Mucosa of descending colon (tissue), 3 donors: ENCODE data around the gene MTR. TPM values are rescaled to one million over a fixed set of nuclear protein-coding genes. Genes with fewer than 3 reads are reported as not detected.

ENCODE experiments used
- ATAC-seq: fragments of 200-7000 bp; cut with Tn5 transposase; one replicate; pipeline ENCODE4 v1.9.1; 2020; ENCODE audit warnings: mild to moderate bottlenecking, moderate library complexity
- DNase-seq, 3 donors: peaks; one replicate each; pipeline ENCODE4 v3.0.0-alpha.2; 2020
- H3K36me3 ChIP-seq: fragments of 200-600 bp; one replicate; pipeline ENCODE4 v1.8.0; 2021; ENCODE audit warnings: low read depth, mild to moderate bottlenecking
- H3K4me1 ChIP-seq: fragments of 200-600 bp; one replicate; pipeline ENCODE4 v1.8.0; 2021; ENCODE audit warnings: low read depth, mild to moderate bottlenecking
- H3K4me3 ChIP-seq: fragments of 200-600 bp; one replicate; pipeline ENCODE4 v1.8.0; 2021; ENCODE audit warnings: mild to moderate bottlenecking
- H3K9me3 ChIP-seq: fragments of 200-600 bp; one replicate; pipeline ENCODE4 v1.8.0; 2021; ENCODE audit warnings: mild to moderate bottlenecking
- intact Hi-C, 2 donors: fragments of 100-400 bp; cut with DNase I in 1 of 2; cut with micrococcal nuclease in 1 of 2; formaldehyde crosslinking; loops; one replicate each; pipeline versions ENCODE4 v1.11.0 to v1.11.1; 2022; cut with DNase I, micrococcal nuclease
- total RNA-seq, 3 donors: library from RNA; stranded (reverse); fragmentation: NEBNext Ultra II Directional in 2 of 3; extraction: Animal tissue kit (Norgen Biotek cat#: 25700) in 2 of 3; gene quantifications; one replicate each; pipeline versions ENCODE4 v1.2.1 to v1.2.4, GENCODE V29; 2021 to 2023
- TF ChIP-seq, protein P1 (sequence below): fragments of 200-600 bp; IDR thresholded peaks from one replicate; pipeline ENCODE4 v1.8.0; 2022; ENCODE audit warnings: antibody characterized with exemption, mild to moderate bottlenecking
- donor health status: DM: no; HTN: no; CAD: no; lungs with moderate emphysema.
- donor health status: DM: no; HTN: no; CAD: no.
- donor health status: DM: no; HTN: yes; CAD: no.

MTR gene
- total RNA-seq, 3 donors from 2014 or later, result 21.7 to 41.1 (median 23.5) TPM

DNA sequence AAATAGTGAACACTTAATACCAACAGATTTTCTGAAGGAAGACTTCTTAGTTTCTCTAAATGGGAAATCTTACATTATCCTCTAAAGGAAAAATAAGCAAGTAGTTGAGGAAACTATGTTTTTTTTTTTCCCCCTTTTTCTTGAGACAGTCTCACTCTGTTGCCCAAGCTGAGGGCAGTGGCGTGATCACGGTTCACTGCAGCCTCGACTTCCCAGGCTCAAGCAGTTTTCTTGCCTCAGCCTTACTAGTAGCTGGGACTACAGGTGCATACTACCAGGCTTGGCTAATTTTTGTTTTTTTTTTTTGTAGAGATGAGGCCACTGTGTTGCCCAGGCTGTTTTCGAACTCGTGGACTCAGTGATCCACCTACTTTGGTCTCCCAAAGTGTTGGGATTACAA lies 3.9 kb downstream of the MTR start:
- no peak for DNase-seq
- intact Hi-C loops, result no loop called here
- ATAC-seq, result no peak
- Histone ChIP-seq H3K9me3 (no peaks in the 10 kb centered on the region), H3K36me3 (peaks cover 5% of the 10 kb centered on the region), H3K4me1 (peaks cover 2% of the 10 kb centered on the region), H3K4me3 (no peak overlapping the region)
- TF ChIP-seq, protein P1, sequence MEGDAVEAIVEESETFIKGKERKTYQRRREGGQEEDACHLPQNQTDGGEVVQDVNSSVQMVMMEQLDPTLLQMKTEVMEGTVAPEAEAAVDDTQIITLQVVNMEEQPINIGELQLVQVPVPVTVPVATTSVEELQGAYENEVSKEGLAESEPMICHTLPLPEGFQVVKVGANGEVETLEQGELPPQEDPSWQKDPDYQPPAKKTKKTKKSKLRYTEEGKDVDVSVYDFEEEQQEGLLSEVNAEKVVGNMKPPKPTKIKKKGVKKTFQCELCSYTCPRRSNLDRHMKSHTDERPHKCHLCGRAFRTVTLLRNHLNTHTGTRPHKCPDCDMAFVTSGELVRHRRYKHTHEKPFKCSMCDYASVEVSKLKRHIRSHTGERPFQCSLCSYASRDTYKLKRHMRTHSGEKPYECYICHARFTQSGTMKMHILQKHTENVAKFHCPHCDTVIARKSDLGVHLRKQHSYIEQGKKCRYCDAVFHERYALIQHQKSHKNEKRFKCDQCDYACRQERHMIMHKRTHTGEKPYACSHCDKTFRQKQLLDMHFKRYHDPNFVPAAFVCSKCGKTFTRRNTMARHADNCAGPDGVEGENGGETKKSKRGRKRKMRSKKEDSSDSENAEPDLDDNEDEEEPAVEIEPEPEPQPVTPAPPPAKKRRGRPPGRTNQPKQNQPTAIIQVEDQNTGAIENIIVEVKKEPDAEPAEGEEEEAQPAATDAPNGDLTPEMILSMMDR, result no peak

DNA sequence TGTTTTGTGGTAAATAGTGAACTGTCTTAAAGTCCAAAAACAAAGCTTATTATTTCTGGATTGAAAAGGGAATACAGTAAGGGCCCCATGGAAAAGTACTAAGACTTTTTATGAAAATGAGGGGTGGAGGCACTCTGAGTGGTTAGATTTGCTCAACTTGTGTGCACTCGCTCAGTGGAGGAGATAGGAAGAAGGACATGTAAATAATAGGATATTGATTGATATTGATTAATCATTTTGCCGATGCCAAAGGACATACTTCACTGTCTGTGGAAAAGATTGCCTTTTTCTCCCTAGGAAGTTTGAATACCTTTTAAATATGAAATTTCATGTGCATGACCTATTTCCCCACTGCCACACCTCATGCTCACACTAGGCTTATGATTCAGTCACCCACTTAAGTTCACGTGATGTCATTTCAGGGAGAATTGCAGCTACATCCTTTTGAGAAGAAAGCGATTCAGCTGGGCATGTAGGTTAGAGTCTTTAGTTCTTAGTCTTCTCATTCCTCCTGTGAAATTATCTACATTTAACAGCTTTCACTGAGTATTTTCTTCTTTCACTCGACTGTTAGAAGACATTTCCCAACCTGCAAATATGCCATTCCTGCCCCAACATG lies 5.0 kb downstream of the MTR start:
- intact Hi-C loops, result no loop called here

DNA sequence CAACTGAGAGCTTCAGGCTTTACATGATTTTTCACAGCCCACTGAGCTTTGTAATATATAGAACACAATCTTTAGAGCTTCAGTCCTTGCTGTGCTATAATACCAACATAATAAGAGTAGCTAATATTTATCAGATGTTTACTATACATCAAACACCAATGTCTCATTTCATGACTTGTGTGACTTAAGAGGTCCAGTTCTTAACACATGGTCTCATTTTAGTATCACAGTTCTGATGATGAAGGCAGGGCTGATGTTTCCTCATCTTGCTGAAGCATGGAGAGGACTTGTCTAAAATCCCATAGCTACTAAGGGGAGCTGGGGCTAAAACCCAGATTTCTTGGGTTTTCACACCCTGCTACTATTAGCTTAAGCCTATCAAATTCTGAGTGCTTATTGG lies 5.5 kb downstream of the MTR start:
- intact Hi-C loops, result no loop called here
- H3K9me3 ChIP-seq, result no peaks in the 10 kb centered on the region
- no peaks in the 10 kb centered on the region for H3K36me3 ChIP-seq
- no peak overlapping the region for H3K4me3 ChIP-seq
- ATAC-seq (no peak), DNase-seq (no peak)
- peaks cover 2% of the 10 kb centered on the region for H3K4me1 ChIP-seq
- TF ChIP-seq, protein P1, result no peak

More for the DNA sequence above, 5.0 kb downstream of the MTR start:
- no peaks in the 10 kb centered on the region for H3K9me3 ChIP-seq
- H3K36me3 ChIP-seq, result peaks cover 2% of the 10 kb centered on the region
- ATAC-seq (no peak), DNase-seq (no peak)
- peaks cover 2% of the 10 kb centered on the region for H3K4me1 ChIP-seq
- H3K4me3 ChIP-seq, result no peak overlapping the region
- TF ChIP-seq, protein P1, result no peak

DNA sequence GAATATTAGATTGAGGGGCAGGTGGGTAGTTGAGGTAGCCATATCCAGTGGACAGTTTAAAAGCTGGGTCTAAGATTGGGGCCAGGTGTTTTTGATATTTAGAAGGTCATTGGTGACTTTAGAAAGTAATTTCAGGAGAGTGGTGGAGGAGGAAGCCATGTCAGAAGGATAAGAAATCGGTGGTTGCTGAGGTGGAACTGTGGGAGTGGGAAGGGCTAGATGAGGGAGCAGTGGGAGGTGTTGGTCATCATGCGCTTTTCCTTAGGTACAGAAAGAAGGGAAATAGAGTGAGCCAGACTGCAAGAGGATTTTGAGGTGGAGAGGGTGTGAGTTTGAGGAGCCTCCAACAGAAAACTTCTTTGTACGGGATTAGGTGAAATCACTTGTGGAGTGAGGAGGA lies 7.2 kb downstream of the MTR start:
- ATAC-seq (no peak), DNase-seq (no peak)
- Histone ChIP-seq H3K36me3 (no peaks in the 10 kb centered on the region), H3K4me3 (no peak overlapping the region), H3K4me1 (no peaks in the 10 kb centered on the region), H3K9me3 (no peaks in the 10 kb centered on the region)
- intact Hi-C loops, result no loop called here
- TF ChIP-seq, protein P1, result no peak

DNA sequence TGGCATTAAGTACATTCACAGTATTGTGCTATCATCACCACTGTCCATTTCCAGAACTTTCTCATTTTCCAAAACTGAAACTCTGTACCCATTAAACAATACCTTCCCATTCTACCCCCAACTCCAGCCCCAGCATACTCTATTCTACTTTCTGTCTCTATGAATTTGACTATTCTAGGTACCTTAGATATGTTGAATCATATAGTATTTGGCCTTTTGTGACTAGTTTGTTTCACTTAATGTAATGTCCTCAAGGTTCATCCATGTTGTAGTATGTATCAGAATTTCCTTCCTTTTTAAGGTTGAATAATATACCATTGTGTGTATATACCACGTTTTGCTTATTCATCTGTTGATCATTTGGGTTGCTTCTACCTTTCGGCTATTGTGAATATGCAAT lies 11.5 kb downstream of the MTR start:
- no peak overlapping the region for H3K4me3 ChIP-seq
- DNase-seq (no peak), ATAC-seq (no peak)
- TF ChIP-seq, protein P1, result no peak
- intact Hi-C loops, result no loop called here
- H3K36me3 ChIP-seq, result no peaks in the 10 kb centered on the region
- H3K4me1 ChIP-seq, result no peaks in the 10 kb centered on the region
- no peaks in the 10 kb centered on the region for H3K9me3 ChIP-seq

DNA sequence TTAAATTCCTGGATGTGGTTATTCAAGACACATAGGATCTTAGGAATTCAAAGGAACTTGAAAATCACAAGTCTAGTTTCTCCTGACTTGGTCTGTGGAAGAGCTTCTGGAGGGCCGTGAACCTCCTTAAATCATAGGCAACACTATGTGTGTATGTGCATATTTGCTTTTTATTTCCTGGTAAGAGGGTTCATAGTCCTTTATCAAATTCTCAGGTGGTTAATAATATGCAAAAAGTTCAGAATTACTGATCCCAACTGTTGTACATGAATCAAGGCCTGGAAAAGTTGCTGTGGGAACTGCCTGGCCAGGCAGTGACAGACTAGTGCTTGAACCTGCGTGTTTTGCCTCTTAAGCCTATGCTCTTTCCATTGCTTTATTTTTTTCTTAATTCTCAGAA lies 12.9 kb downstream of the MTR start:
- TF ChIP-seq, protein P1, result no peak
- no peak overlapping the region for H3K4me3 ChIP-seq
- DNase-seq (no peak), ATAC-seq (peak; percentile 48)
- intact Hi-C loops, result no loop called here
- H3K36me3 ChIP-seq, result no peaks in the 10 kb centered on the region
- no peaks in the 10 kb centered on the region for H3K4me1 ChIP-seq
- H3K9me3 ChIP-seq, result no peaks in the 10 kb centered on the region
